Mesendoderm (in vitro differentiated cells): ENCODE measurements around the gene SPINK8.

Experiments
- DNase-seq: peaks from one replicate; pipeline ENCODE4 v3.0.0; 2013
- H2AK5ac ChIP-seq: 2 replicates; pipeline ENCODE4 v1.6.1; 2013; ENCODE audit warnings: low read length, inconsistent platforms
- H2BK120ac ChIP-seq: 2 replicates; pipeline ENCODE4 v1.6.1; 2013; ENCODE audit warnings: low read depth, mild to moderate bottlenecking, low read length, moderate library complexity, mixed read lengths
- H2BK15ac ChIP-seq: replicated peaks from 2 replicates; pipeline ENCODE4 v1.6.1; 2013; ENCODE audit warnings: low read depth, mild to moderate bottlenecking, moderate library complexity
- H2BK5ac ChIP-seq: 2 replicates; pipeline ENCODE4 v1.6.1; 2013; ENCODE audit warnings: low read length, inconsistent platforms
- H3K18ac ChIP-seq: 2 replicates; pipeline ENCODE4 v1.6.1; 2013; ENCODE audit warnings: mild to moderate bottlenecking, low read length, mixed read lengths
- H3K23ac ChIP-seq: one replicate; pipeline ENCODE4 v1.6.1; 2013; ENCODE audit warnings: low read length
- H3K27ac ChIP-seq: 2 replicates; pipeline ENCODE4 v1.5.1; 2013; ENCODE audit warnings: low read depth, mild to moderate bottlenecking, inconsistent platforms, low read length, moderate library complexity
- H3K27me3 ChIP-seq: 2 replicates; pipeline ENCODE4 v1.6.1; 2013; ENCODE audit warnings: low read length, control low read depth, mild to moderate bottlenecking, inconsistent platforms; ENCODE audit not compliant: insufficient read depth, poor library complexity
- H3K36me3 ChIP-seq: 2 replicates; pipeline ENCODE4 v1.6.1; 2013; ENCODE audit warnings: low read length, inconsistent platforms; ENCODE audit not compliant: control insufficient read depth, insufficient read depth
- H3K4ac ChIP-seq: one replicate; pipeline ENCODE4 v1.6.1; 2013; ENCODE audit warnings: low read depth, mild to moderate bottlenecking, low read length, moderate library complexity
- H3K4me1 ChIP-seq: 2 replicates; pipeline ENCODE4 v1.6.1; 2013; ENCODE audit warnings: low read depth, low read length, inconsistent platforms; ENCODE audit not compliant: control insufficient read depth
- H3K4me2 ChIP-seq: 2 replicates; pipeline ENCODE4 v1.6.1; 2013; ENCODE audit warnings: low read length
- H3K4me3 ChIP-seq: 2 replicates; pipeline ENCODE4 v1.5.1; 2013; ENCODE audit warnings: mild to moderate bottlenecking, low read length
- H3K56ac ChIP-seq: one replicate; pipeline ENCODE4 v1.6.1; 2013; ENCODE audit warnings: low read length
- H3K79me1 ChIP-seq: 2 replicates; pipeline ENCODE4 v1.6.1; 2013; ENCODE audit warnings: low read length, inconsistent platforms
- H3K79me2 ChIP-seq: 2 replicates; pipeline ENCODE4 v1.6.1; 2013; ENCODE audit warnings: mild to moderate bottlenecking, low read length; ENCODE audit not compliant: control insufficient read depth, insufficient read depth
- H3K9ac ChIP-seq: 2 replicates; pipeline ENCODE4 v1.6.1; 2013; ENCODE audit warnings: low read length, inconsistent platforms
- H4K5ac ChIP-seq: one replicate; pipeline ENCODE4 v1.6.1; 2013; ENCODE audit warnings: low read length
- H4K8ac ChIP-seq: one replicate; pipeline ENCODE4 v1.6.1; 2013; ENCODE audit warnings: low read depth, mild to moderate bottlenecking, control low read depth, low read length, moderate library complexity
- WGBS: extraction: QIAGEN DNeasy Blood & Tissue Kit; methylation state at CpG from one replicate; pipeline ENCODE4 v1.1.7; 2013; ENCODE audit warnings: low lambda C conversion rate, missing lambda C conversion rate; ENCODE audit not compliant: insufficient coverage; ENCODE audit errors: extremely low coverage; 5-methylcytosine and 5-hydroxymethylcytosine counted together

The SPINK8 gene

DNA sequence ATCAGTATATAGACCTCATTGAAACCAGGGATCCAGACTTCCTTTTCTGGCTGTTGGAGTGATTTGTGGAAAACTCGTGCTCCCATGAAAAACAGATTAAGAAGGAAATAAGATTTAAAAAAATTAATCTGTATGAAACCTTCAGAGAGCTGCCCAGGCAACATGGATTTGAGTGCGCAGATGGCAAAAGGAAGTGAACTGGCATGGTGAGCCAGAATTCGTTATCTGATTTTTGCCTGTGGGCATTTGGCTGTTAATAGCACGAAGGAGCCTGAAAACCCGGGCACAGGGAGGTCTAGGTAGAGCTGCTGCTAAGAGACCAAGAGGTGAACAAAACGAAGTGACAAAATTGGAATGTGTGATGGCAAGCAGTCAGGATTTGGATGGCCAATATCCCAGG lies 19.1 kb upstream of the SPINK8 start:
- H2BK15ac ChIP-seq = no peak overlapping the region
- no peaks in the 10 kb centered on the region for H3K79me2 ChIP-seq
- no peak overlapping the region for H3K56ac ChIP-seq
- no peak overlapping the region for H2BK120ac ChIP-seq
- no peak overlapping the region for H2BK5ac ChIP-seq
- H4K5ac ChIP-seq = no peak overlapping the region
- H3K4ac ChIP-seq = no peak overlapping the region
- WGBS = no CpG with 5 or more reads among the region's 6 CpGs
- no peak overlapping the region for H4K8ac ChIP-seq
- H2AK5ac ChIP-seq = no peak overlapping the region
- no peak overlapping the region for H3K27ac ChIP-seq
- DNase-seq = no peak
- no peaks in the 10 kb centered on the region for H3K4me1 ChIP-seq
- H3K23ac ChIP-seq = no peak overlapping the region
- no peaks in the 10 kb centered on the region for H3K36me3 ChIP-seq
- H3K79me1 ChIP-seq = no peaks in the 10 kb centered on the region
- H3K27me3 ChIP-seq = peaks cover 2% of the 10 kb centered on the region
- no peak overlapping the region for H3K4me3 ChIP-seq
- no peak overlapping the region for H3K9ac ChIP-seq
- H3K18ac ChIP-seq = no peak overlapping the region
- H3K4me2 ChIP-seq = no peak overlapping the region

DNA sequence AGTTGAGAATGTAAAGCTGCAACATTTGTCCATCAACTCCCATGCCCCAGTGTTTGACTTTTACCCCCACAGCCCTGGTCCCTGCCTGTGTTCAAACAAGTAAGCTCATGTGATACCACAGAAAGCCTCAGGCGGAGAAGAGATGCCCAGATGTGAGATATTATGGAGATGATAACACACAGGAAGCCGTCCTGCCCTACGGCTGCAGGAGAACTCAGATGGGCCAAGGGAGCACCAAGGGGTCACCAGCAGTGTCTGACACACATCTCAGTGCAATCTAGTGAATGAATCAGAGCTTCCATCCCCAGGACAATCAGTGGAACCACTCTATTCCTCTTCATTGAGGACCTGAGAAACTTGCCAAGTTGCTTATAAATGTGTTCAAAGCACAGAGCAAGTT lies 14.0 kb upstream of the SPINK8 start:
- no peak overlapping the region for H4K8ac ChIP-seq
- H3K79me2 ChIP-seq = no peaks in the 10 kb centered on the region
- no peak overlapping the region for H3K4me2 ChIP-seq
- no peak overlapping the region for H3K4ac ChIP-seq
- H3K23ac ChIP-seq = no peak overlapping the region
- H3K4me1 ChIP-seq = no peaks in the 10 kb centered on the region
- no peak for DNase-seq
- H3K4me3 ChIP-seq = no peak overlapping the region
- H3K27me3 ChIP-seq = peaks cover 2% of the 10 kb centered on the region
- H4K5ac ChIP-seq = no peak overlapping the region
- no peak overlapping the region for H3K9ac ChIP-seq
- no peak overlapping the region for H3K27ac ChIP-seq
- no peak overlapping the region for H2BK120ac ChIP-seq
- H2AK5ac ChIP-seq = no peak overlapping the region
- no peaks in the 10 kb centered on the region for H3K79me1 ChIP-seq
- no peak overlapping the region for H3K18ac ChIP-seq
- WGBS = no CpG with 5 or more reads among the region's 3 CpGs
- no peaks in the 10 kb centered on the region for H3K36me3 ChIP-seq
- no peak overlapping the region for H3K56ac ChIP-seq
- no peak overlapping the region for H2BK5ac ChIP-seq
- H2BK15ac ChIP-seq = no peak overlapping the region

DNA sequence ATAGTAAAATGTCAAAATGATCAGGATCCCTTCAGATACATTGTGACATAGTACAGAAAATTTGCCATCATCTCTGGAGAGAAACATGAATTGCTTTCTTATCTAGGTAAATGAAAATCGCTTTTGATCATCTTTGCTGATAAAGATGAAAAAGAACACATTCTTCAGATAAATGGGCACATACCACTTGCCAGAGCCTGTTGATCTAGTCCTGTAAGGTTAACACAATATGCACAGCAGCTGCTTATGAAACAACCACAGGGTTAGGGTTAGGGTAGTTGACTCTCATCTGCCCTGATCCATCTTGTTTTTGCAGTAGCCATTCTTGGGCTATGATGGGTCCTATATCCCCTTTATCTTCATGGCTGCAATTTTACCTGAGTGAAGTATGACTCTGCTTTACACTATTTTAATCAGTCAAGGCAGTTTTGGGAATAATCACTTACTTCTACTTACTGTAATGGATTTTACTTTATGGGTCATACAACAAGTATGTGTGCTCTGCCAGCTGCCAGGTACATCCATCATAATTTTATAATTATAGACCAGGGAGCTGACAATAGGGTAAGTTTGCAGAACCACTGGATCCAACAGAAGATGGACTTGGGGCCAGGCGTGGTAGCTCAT lies 12.6 kb upstream of the SPINK8 start:
- no peak overlapping the region for H3K18ac ChIP-seq
- H3K36me3 ChIP-seq = no peaks in the 10 kb centered on the region
- no peak overlapping the region for H3K4me3 ChIP-seq
- no CpG with 5 or more reads among the region's 2 CpGs for WGBS
- no peaks in the 10 kb centered on the region for H3K79me2 ChIP-seq
- no peaks in the 10 kb centered on the region for H3K4me1 ChIP-seq
- H3K56ac ChIP-seq = no peak overlapping the region
- no peak overlapping the region for H4K8ac ChIP-seq
- no peak overlapping the region for H3K4ac ChIP-seq
- H2BK120ac ChIP-seq = no peak overlapping the region
- no peak overlapping the region for H2AK5ac ChIP-seq
- H3K4me2 ChIP-seq = no peak overlapping the region
- no peak overlapping the region for H4K5ac ChIP-seq
- DNase-seq = no peak
- no peak overlapping the region for H3K23ac ChIP-seq
- H3K79me1 ChIP-seq = no peaks in the 10 kb centered on the region
- H2BK5ac ChIP-seq = no peak overlapping the region
- no peak overlapping the region for H3K9ac ChIP-seq
- H3K27ac ChIP-seq = no peak overlapping the region
- H2BK15ac ChIP-seq = no peak overlapping the region
- no peaks in the 10 kb centered on the region for H3K27me3 ChIP-seq

DNA sequence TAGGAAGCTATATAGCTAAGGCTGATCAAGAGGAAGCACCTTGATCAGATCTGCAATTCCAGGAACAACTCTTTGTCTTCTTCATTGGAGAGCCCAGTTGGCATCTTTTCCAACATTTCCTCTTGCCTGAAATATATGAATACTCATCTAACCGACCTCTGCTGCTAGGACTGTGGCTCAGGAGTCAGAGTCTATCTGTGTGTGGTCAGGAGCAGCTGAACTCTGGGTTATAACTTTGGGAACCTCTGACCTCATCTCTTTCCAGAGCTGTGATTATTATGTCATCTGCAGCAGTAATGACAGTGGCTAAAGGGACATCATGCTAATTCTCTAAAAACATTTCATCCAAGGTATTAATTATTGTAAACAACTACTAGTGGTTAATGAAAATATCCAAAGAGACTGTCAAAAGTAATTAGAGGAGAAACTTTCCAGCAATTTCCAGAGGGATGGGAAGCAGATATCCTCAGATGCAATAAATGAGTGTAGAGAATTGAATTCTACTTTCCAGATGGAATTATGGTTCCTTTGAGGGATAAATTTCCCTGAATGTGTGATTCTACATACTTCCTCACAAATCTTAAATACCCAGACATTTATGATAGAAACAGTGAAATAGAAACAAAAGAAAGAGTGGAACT lies 11.5 kb upstream of the SPINK8 start:
- no peak overlapping the region for H3K4me3 ChIP-seq
- H2BK5ac ChIP-seq = no peak overlapping the region
- DNase-seq = no peak
- no peak overlapping the region for H2BK15ac ChIP-seq
- H2AK5ac ChIP-seq = no peak overlapping the region
- H3K18ac ChIP-seq = no peak overlapping the region
- no peak overlapping the region for H3K56ac ChIP-seq
- H3K23ac ChIP-seq = no peak overlapping the region
- no peak overlapping the region for H2BK120ac ChIP-seq
- no peak overlapping the region for H4K8ac ChIP-seq
- H3K4me2 ChIP-seq = no peak overlapping the region
- no peaks in the 10 kb centered on the region for H3K79me1 ChIP-seq
- H3K27me3 ChIP-seq = no peaks in the 10 kb centered on the region
- H4K5ac ChIP-seq = no peak overlapping the region
- H3K79me2 ChIP-seq = no peaks in the 10 kb centered on the region
- no CpG with 5 or more reads among the region's 1 CpG for WGBS
- no peaks in the 10 kb centered on the region for H3K36me3 ChIP-seq
- H3K4ac ChIP-seq = no peak overlapping the region
- H3K4me1 ChIP-seq = no peaks in the 10 kb centered on the region
- no peak overlapping the region for H3K27ac ChIP-seq
- no peak overlapping the region for H3K9ac ChIP-seq

DNA sequence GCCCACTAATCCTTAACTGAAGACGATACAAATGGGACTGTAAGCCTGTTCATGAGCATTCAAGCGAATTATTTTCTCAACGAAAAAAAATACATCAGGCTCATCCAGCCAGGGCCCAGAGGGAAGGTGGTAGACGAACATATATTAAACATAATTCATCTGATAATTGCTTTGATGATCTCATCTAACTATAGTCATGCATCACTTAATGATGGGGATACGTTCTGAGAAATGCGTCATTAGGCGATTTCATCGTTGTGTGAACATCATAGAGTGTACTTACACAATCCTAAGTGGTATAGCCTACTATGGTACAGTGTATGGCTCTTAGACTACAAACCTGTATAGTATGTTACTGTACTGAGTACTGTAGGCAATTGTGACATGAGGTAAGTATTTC lies 10.0 kb upstream of the SPINK8 start:
- Histone ChIP-seq H3K4ac (no peak overlapping the region), H4K5ac (no peak overlapping the region), H2BK15ac (no peak overlapping the region), H3K4me1 (no peaks in the 10 kb centered on the region), H3K79me1 (no peaks in the 10 kb centered on the region), H3K36me3 (no peaks in the 10 kb centered on the region), H3K18ac (no peak overlapping the region), H3K27ac (no peak overlapping the region), H3K4me3 (no peak overlapping the region), H2BK5ac (no peak overlapping the region), H3K79me2 (no peaks in the 10 kb centered on the region), H3K56ac (no peak overlapping the region), H2BK120ac (no peak overlapping the region), H3K23ac (no peak overlapping the region), H3K9ac (no peak overlapping the region), H3K4me2 (no peak overlapping the region), H2AK5ac (no peak overlapping the region), H4K8ac (no peak overlapping the region), H3K27me3 (no peaks in the 10 kb centered on the region)
- DNase-seq = no peak
- no CpG with 5 or more reads among the region's 8 CpGs for WGBS

DNA sequence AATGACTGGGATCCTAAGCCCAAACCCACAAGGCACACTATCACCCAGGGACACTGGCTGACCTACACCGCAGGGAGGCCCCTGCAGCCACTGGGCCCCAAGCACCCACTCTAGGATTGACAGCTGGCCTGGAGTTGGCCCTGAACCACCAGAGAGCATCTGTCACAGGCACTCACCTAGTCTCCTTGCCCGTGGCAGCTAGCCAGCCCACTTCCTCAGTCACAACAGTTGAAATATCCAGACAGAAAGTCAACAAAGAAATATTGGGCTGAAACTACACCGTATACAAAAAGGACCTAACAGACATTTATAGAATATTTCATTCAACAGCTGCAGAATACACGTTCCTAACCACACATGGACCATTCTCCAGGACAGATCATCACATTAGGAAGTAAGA lies 5.2 kb upstream of the SPINK8 start:
- H2AK5ac ChIP-seq = no peak overlapping the region
- H3K27ac ChIP-seq = no peak overlapping the region
- no peaks in the 10 kb centered on the region for H3K27me3 ChIP-seq
- no peak overlapping the region for H3K9ac ChIP-seq
- H3K36me3 ChIP-seq = no peaks in the 10 kb centered on the region
- H3K79me1 ChIP-seq = no peaks in the 10 kb centered on the region
- H2BK120ac ChIP-seq = no peak overlapping the region
- WGBS = no CpG with 5 or more reads among the region's 4 CpGs
- no peaks in the 10 kb centered on the region for H3K4me1 ChIP-seq
- no peak for DNase-seq
- H3K4me3 ChIP-seq = no peak overlapping the region
- H2BK15ac ChIP-seq = no peak overlapping the region
- no peak overlapping the region for H3K4me2 ChIP-seq
- H4K5ac ChIP-seq = no peak overlapping the region
- no peaks in the 10 kb centered on the region for H3K79me2 ChIP-seq
- H3K56ac ChIP-seq = no peak overlapping the region
- H4K8ac ChIP-seq = no peak overlapping the region
- H3K4ac ChIP-seq = no peak overlapping the region
- no peak overlapping the region for H3K18ac ChIP-seq
- H3K23ac ChIP-seq = no peak overlapping the region
- no peak overlapping the region for H2BK5ac ChIP-seq
